GM21786 (cell line): Measurements from ENCODE around the gene CCDC157.
A peak's percentile ranks its signal among the peaks of the same experiment; 100 is the strongest.

Experiments
- ATAC-seq: cut with Tn5 transposase; IDR thresholded peaks from one replicate; pipeline ENCODE4 v1.9.1; 2021; ENCODE audit not compliant: unreplicated experiment

The CCDC157 gene

DNA sequence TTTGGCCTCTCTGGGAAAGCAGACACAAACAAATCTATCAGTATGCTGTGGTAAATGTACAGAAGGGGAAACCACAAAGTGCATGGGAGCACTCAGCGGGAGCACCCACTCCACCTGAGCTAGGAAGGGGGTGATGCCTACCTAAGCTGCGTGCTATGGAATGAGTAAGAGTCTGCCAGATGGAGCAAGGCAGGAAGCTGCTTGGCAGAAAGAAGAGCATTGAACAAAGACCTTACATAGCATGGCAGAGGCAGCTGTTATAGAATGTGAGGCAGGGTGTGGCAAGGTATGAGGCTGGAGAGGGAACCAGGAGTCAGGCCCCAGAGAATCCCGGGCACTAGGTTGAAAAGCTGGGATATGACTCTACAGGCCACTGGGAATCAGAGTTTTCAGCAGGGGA lies 55.0 kb downstream of the CCDC157 start:
- ATAC-seq: no peak

DNA sequence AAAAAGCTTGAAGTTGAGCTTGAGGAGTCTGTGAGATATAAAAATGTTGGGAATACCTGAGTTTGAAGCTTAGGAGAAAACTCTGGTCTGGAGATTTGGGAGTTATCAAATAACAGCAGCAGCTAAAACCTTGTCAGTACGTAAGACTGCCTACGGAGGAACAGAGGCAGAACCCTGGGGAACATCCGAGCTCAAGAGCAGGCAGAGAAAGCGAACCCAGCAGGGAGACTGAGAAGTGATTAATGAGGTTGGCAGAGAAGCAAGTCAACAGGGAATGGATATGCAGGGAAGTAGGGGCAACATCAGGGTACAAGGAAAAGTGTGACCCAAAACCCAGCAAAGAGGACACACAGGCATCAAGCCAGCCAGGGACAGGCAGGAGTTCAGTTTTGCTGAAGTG lies 56.2 kb downstream of the CCDC157 start:
- no peak for ATAC-seq

DNA sequence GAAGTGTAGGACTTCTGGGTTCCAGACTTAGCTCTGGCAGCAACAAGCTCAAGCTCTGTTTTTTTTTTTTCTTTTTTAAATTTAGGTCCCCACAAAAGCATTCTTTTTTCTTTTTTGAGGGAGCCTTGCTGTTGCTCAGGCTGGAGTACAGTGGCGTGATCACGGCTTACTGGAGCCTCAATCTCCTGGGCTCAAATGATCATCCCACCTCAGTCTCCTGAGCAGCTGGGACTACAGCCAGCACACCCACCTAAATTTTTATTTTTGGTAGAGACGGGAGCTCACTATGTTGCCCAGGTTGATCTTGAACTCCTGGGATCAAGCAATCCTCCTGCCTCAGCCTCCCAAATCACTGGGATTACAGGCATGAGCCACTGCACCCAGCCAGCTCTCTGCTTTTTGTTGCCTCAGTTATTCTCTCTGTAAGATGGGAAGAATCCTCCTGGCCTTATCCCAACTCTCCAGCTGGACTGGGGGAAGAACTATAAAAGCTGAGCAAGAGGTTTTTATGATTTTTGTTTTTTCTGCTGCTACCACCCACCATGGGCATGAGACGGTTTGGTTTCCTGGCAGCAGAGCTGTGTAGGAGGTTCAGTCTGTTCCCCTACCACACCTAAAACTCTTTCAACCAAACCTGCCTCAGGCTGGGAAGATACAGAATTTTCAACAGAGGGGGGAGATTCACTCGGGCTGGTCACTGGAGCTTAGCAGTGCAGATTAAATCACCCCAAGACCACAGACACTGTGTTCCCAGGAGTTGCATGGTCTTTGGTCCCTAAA lies 57.1 kb downstream of the CCDC157 start:
- no peak for ATAC-seq

DNA sequence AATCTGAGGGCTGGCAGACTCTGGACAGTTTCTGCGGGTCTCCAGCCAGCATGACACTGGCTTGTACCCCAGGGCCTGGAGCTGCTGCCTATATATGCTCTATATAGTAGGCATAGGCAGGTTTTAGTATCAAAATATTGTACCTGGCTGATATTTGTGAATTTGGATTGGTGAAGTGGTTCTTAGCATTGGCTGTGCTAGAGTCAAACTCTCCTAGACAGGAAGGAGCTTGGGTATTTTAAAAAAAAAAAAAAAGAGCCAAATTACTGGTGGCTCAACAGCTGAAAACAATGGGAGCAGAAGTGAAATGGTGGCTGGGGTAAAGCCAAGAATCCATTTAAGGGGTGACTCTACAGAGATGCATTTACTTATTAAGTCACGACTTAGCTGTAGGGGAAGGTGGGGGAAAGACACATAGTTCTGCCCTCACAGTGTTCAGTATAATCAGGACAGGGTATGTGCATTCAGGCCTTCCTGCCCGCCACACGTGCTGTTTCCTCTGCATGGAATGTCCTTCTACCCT lies 57.8 kb downstream of the CCDC157 start:
- no peak for ATAC-seq

DNA sequence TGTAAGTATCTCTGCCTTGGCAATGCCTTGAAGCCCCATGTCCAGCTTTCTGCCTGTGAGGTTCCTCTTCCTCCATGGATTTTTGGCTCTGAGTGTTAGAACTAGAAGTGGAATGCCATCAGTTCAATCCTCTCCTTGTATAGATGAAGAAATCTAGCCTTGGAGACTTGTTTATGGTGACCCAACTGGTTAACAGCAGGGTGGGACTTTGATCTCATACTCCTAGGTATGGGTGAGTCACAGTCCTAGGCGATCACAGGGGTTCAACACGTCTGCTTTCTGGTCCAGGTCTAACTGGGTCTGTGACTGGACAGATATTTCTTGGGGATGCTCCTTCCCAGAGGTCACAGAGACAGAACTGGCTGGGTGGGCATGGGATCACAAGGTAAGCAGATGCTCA lies 59.6 kb downstream of the CCDC157 start:
- no peak for ATAC-seq

- no peak for ATAC-seq
Observed at GRCh38 chr22:30416837-30417236, 60.0 kb downstream of the CCDC157 start.

DNA sequence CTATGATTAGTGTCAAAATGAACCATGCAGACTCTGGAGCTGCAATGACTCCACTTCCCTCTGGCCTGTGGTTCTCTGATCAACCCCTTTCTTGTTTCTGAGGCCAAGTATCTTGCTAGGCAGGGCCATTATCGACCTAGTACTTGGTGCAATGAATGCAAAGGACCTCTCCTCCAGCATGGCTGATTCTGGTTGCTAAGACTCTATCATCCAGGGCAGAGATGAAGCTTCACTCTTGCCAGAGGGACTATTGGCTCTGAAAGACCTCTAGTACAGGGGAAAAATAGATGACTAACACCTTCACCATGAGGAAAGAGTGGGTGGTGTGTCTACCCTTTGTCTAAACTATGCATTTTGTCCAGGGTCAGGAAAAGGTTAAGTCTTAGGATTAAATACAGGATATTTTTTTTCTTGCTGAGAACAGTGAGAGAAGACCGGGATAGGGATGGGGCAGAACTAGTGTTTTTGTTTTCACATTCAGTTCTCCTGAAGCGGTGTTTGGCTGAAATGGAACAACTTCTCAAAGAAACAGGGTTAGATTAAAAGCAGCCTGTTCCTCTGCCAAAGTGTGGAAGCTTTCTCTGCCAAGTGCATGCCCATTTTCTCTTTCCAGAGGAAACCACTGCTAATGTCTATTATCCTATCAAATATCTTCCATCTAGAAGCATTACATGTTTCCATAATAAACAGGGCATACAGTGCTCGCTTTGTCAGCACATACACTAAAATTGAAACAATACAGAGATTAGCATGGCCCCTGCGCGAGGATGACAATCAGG lies 63.7 kb downstream of the CCDC157 start:
- ATAC-seq: no peak

- no peak for ATAC-seq
Observed at GRCh38 chr22:30421695-30422480, 65.1 kb downstream of the CCDC157 start.

GRCh38 chr22:30422481-30423300 lies 65.9 kb downstream of the CCDC157 start:
- no peak for ATAC-seq

- peak; percentile 24 for ATAC-seq
Observed at GRCh38 chr22:30423301-30423958, 66.6 kb downstream of the CCDC157 start.

DNA sequence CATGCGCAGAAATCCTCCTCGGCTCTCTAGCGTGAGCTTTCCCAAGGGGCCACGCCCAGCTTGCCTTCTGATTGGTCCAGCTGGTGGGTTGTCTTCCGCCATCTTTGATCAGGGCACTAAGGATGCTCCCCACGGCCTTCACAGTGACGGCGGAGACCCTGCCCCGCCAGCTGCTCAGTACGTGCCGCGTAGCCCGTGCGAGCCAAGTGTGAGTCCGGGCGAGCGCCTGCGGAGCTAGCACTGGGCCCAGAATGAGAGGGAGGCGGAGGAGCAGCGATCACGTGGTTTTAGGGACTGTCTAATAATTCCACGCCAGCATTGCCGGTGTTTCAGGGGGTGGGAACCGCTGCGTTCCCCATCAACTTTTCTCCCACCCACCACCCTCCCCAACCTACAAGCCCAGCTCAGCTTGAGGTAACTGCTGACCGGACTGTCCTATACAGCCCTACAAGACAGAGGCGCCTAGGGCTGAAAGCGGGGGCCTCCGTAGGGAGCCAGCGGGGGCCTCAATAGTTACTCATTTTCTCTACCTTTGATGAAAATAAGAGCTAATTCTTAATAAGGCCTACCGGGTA lies 67.2 kb downstream of the CCDC157 start:
- peak; percentile 83 for ATAC-seq

DNA sequence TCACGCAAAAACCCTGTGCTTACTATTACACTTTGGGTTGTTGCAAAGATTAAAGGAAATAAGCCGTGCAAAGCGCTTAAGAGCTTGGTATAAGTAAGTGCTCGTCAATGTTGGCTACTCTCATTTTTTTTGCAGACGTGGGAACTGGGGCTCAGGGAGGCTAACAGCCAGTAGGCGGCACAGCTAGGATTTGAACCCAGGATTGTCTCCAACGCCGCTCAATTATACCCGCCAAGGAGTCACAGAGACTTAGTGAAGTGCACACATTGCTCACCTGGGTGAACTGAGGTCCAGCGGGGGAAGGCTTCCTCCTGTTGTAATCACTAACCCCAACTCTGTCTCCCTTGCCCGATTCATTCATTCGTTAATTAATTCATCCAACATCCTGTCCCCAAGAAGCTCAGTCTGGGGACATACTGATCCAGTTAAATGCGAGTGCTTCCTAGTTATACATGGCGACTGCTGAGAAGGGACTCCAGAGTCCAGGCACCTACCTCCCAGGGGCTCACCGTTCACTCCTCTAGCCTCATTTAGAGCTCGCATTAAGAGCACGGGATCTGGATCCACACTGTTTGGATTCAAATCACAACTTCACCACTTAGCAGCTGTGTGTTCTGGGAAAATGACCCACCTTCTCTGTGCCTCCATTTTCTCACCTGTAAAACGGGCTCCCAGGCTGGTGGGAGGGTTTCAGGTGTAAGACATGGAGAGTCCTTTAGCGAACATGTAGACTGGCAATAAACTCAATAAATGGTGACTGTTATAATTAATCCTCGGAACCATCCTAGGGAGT lies 67.9 kb downstream of the CCDC157 start:
- ATAC-seq: no peak

GRCh38 chr22:30425327-30425615 lies 68.5 kb downstream of the CCDC157 start:
- ATAC-seq: no peak

- no peak for ATAC-seq
Observed at GRCh38 chr22:30425616-30426387, 69.0 kb downstream of the CCDC157 start, which contains the start of gene MTFP1. MTFP1 (plus strand) TSS chr22:30425768; CDS start chr22:30425880, 112 bp downstream.
